Measurements from ENCODE around the gene TIAL1.
"Not testable (repeated sequence)": the region's sequence is repeated elsewhere in the genome, so short reads cannot be mapped to it uniquely, and the experiment has no call there.

The TIAL1 gene

DNA sequence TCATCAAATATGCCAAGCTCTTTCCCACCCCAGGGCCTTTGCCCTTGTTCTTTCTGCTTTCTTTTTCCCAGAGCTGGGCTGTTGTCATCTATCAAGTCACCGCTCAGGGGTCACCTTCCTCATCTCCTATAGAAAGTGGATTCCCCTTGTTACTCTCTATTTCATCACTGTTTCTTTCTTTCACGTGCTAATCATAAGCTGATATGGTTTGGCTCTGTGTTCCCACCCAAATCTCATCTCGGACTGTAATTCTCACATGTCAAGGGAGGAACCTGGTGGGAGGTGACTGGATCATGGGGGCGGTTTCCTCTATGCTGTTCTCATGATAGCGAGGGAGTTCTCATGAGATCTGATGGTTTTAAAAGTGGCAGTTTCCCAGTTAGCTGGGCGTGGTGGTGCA lies 17.0 kb upstream of the TIAL1 start:
- no peak for DNase-seq

- no peak for DNase-seq
Observed at GRCh38 chr10:119611433-119611832, 14.7 kb upstream of the TIAL1 start.

GRCh38 chr10:119609516-119609915 lies 12.8 kb upstream of the TIAL1 start:
- no peak for DNase-seq

DNA sequence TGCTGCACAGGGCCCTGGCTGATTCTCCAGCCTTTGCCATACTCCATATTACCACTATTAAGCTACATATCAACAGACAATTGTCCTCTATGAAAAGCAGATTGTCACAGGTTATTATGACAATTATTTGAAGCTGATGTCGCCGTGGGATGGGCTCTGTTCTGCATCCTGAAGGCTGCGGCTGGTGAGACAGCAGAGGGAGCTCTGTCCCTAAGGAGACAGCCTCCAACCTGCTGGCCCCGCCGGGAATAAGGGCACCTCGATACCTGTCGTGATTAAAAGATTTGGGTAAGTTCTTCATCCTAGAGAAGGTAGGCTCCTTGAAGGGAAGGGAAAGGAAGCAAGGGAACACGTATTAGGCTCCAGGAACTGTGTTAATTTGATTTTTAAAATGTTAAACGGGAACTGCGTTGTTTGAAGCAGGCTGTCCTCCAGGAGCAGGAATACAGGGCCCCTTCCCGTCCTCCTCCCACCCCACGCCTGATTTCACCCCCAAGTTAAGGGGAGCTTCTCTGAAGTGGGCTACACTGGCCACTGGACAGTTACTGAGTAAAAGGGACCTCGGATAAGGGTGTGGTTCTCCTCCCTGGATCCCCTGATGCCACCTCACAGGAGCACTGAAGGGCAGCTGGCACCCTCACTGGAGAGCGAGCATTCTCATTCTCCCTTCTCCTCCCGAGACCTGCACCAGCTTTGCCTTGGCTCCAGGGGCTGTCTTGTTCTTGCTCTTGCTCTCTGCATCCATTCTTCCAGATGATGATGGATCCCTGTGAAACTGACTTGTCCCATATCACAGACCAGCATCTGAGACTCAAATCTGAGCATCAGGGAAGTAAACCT lies 11.8 kb upstream of the TIAL1 start:
- DNase-seq: no peak

DNA sequence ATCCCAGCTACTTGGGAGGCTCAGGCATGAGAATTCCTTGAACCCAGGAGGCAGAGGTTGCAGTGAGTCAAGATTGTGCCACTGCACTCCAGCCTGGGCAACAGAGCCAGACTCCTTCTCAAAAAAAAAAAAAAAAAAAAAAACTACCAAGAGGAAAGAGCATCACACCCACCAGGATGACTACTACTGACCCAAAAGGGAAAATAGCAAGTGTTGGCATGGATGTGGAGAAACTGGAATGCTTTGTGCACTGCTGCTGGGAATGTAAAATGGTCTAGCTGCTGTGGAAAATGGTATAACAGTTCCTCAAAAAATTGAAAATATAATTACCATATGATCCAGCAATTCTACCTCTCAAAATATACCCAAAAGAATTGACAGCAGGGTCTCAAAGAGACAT lies 7.7 kb upstream of the TIAL1 start:
- no peak for DNase-seq

GRCh38 chr10:119602241-119603095 lies 5.7 kb upstream of the TIAL1 start:
- DNase-seq: no peak

- DNase-seq: no peak
Observed at GRCh38 chr10:119598397-119598796, 1.6 kb upstream of the TIAL1 start.

DNA sequence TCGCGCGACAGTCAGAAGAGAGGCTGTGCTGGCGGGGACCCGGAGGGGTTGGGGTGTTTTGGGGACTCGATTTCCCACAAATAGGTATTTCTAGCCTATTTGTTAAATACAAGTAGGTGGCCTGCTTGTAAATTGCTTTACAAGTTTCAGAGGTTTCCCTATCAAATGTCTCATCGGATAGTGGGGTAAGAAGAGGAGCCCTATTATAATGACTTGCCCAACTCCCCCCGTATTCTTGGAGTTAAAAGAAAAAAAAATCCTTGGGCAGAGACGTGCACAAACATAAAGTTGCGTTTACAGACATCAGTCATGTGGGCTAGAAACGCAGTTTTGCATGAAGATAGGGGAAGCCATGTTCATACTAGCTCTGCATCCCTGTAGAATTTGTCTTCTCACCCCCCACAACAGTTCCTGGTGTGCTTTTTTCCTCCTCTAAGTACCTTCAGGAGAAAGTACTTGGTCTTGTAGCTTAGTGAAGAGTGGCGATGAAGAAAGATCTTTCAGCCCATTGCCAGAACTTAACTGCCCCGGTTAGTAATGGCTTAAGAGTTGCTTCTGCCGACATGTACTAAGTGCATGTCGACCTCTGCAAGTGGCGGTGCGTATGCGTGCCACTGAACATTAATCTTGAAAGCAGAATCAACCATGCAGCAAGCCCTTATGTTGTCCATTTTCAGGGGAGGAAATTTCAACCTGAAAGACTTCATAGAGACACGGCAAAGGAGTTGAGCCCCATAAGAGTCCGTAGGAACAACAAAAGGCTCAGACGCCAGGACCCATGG lies 832 bp upstream of the TIAL1 start:
- no peak for DNase-seq

DNA sequence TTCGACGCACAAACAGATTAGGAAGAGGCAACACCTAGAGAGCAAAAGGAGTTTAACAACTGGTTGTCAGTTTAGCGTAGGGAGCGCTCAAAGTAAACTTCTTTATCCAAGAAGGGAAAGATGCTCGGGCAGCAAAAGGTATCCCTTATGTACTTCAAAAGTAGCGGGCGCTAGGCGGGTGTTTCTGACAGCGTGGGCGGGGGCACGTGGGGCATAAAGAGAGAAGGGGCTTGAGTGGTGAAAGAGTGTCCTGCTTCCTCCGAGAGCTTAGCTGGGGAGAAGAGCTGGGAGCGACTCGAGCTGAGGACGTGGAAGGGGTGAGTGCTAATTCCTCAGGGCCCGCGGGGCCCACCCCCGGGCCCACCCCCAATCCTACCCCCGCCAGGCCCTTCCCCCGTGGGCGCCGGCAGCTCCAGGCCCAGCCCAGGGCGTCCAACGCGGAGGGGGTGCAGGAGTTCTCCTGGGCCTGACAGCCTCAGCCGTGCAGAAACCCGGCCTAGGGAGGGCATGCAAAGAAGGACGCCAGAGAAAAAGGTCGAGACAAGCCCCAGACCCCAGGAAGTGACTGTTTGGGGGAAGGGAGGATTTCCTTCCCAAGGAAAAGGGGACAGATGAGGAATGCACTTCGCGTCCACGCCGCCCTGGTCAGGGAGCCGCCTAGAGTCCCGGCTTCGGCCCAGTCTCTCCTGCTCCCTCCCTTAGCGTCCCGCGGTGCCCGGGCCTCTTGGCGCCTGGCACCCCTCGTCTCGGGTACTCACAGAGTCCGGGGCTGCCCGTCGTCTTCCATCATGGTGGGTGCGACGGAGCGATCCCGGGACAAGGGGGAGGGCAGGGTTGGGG lies 868 bp downstream of the TIAL1 start:
- DNase-seq: peak; percentile 20

DNA sequence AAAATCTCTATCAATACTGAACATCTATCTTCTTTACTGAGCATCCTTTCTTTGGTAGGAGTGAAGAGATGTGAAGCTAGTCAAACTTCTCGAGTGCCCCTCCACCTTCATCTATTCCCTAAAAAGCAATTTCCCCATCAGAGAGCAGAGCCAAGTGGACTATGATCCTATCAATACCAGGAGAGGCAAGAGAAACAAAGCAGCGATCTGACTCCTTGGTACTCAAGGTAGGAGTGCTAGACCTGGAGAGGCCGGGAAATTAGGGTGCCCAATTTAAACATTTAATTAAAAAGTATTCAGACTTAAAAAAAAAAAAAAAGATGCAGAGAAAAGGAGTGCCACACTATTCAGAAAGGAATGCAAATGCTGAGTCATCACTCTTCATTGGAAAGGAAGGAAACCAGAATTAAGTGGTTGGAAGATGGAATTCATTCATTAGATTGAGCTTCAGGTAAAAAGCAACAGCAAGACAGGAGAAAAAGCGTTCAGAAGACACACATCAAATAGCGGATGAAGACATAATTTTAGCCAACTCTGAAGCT lies 1.6 kb downstream of the TIAL1 start:
- no peak for DNase-seq

- DNase-seq: no peak
Observed at GRCh38 chr10:119588071-119588470, 8.7 kb downstream of the TIAL1 start.

DNA sequence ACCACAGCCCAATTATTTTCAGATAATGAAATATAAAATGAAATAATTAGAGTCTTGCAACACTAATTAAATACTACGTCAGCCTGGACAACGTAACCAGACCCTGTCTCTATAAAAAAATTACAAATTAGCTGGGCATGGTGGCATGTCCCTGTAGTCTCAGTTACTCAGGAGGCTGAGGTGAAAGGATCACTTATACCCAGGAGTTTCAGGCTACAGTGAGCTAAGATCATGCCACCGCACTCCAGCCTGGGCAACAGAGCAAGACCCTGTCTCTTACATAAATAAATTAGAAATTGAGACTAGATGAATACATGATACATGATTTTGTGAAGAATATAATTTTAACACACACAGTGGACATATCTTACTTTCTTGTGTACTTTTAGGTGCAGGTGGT lies 18.4 kb downstream of the TIAL1 start:
- no peak for DNase-seq

DNA sequence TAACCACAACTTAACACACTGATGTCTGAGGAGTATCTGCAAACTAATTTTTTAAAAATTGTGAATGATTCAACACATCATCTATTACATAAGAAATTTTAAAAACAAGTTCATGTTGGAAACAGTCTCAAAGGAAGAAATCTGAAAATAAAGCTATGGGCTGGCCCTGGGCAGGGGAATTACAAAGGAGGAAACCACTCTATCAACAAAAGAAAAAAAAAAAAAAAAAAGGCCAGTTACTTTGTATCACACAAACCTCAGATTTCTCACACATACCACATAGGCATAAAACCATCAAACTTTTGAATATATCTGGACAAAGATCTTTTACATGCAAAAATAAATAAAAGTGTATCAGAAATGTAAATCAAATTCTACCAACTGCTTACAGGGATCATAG lies 20.8 kb downstream of the TIAL1 start:
- DNase-seq: no peak

- no peak for DNase-seq
Observed at GRCh38 chr10:119575506-119575905, 21.3 kb downstream of the TIAL1 start.

- no peak for DNase-seq
Observed at GRCh38 chr10:119567978-119568377, 28.8 kb downstream of the TIAL1 start.

DNA sequence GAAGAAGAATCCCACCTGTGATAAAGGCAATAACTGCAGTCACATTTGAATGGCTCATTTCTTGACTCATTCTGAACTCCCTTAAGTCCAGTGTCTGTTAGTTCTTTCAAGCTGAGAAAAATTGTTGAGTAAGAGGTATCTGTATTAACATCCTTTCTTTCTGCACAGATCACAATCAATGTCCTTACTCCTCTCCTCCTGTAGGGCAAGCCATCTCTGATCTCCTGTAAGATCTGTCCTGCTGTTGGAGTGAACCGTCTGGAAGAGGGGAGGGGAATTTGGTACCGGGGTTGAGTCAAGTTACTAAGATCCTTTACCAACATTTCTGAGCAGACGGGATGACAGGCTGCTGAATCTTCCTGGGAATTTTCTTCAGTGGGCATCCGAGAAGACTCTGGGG lies 34.7 kb downstream of the TIAL1 start:
- DNase-seq: no peak

DNA sequence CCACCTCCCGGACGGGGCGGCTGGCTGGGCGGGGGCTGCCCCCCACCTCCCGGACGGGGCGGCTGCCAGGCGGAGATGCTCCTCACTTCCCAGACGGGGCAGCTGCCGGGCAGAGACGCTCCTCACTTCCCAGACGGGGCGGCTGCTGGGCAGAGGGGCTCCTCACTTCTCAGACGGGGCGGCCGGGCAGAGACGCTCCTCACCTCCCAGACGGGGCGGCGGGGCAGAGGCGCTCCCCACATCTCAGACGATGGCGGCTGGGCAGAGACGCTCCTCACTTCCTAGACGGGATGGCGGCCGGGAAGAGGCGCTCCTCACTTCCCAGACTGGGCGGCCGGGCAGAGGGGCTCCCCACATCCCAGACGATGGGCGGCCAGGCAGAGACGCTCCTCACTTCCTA lies 37.3 kb downstream of the TIAL1 start:
- DNase-seq: not testable (repeated sequence)

DNA sequence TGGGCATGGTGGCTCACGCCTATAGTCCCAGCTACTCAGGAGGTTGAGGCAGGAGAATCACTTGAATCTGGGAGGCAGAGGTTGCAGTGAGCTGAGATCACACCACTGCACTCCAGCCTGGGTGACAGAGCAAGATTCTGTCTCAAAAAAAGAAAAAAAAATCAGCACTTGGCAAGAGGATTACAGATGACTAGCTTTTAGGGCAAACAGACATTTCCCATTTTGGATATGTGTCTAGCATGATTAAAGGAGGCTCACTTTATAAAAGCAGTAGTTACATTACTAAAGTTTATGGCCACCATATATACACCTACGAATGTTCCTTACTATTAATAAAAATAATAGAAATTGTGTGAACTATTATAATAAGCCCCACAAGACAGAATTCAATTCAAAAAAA lies 40.7 kb downstream of the TIAL1 start:
- DNase-seq: not testable (repeated sequence)

GRCh38 chr10:119555178-119555784 lies 41.5 kb downstream of the TIAL1 start:
- DNase-seq: no peak

DNA sequence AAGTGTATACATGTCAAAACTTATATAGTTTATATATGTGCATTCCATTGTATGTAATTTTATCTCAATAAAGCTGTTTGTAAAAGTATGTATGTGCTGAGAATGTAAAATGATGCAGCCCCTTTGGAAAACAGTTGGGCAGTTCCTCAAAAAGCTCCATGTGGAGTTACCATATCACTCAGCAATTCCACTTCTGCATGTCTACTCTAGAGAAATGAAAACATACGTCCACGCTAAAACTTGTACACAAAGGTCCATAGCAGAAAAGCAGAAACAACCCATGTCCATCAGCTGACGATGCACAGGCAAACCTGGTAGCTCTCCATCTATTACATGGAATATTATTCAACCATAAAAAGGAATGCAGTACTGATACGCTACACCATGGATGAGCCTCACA lies 45.9 kb downstream of the TIAL1 start:
- DNase-seq: no peak

- DNase-seq: no peak
Observed at GRCh38 chr10:119549247-119549999, 47.3 kb downstream of the TIAL1 start.

All from NCI-H2171 (cell line).